ENCODE data around the gene MGAT5B.
"Not testable (repeated sequence)": the region's sequence is repeated elsewhere in the genome, so short reads cannot be mapped to it uniquely, and the experiment has no call there.

Gene MGAT5B

GRCh38 chr17:76848670-76849069, 19.5 kb upstream of the MGAT5B start:
- peak; percentile 40 for DNase-seq (ENCODE audit: low spot score)

- not testable (repeated sequence) for DNase-seq (ENCODE audit: low spot score)
Measured at GRCh38 chr17:76849160-76849559, 19.0 kb upstream of the MGAT5B start.

GRCh38 chr17:76852843-76853242, 15.4 kb upstream of the MGAT5B start:
- DNase-seq (ENCODE audit: low spot score) = no peak

GRCh38 chr17:76855105-76855504, 13.1 kb upstream of the MGAT5B start:
- no peak for DNase-seq (ENCODE audit: low spot score)

GRCh38 chr17:76862079-76862478, 6.1 kb upstream of the MGAT5B start:
- DNase-seq (ENCODE audit: low spot score) = no peak

GRCh38 chr17:76862494-76862893, 5.7 kb upstream of the MGAT5B start:
- no peak for DNase-seq (ENCODE audit: low spot score)

- DNase-seq (ENCODE audit: low spot score) = no peak
Measured at GRCh38 chr17:76864024-76864423, 4.2 kb upstream of the MGAT5B start.

- no peak for DNase-seq (ENCODE audit: low spot score)
Measured at GRCh38 chr17:76865174-76865573, 3.0 kb upstream of the MGAT5B start.

- DNase-seq (ENCODE audit: low spot score) = no peak
Measured at GRCh38 chr17:76866203-76866602, 2.0 kb upstream of the MGAT5B start.

- DNase-seq (ENCODE audit: low spot score) = no peak
Measured at GRCh38 chr17:76866774-76867577, 1.2 kb upstream of the MGAT5B start.

GRCh38 chr17:76867578-76868175, 527 bp upstream of the MGAT5B start:
- no peak for DNase-seq (ENCODE audit: low spot score)

GRCh38 chr17:76868669-76869495, 678 bp downstream of the MGAT5B start:
- DNase-seq (ENCODE audit: low spot score) = no peak

GRCh38 chr17:76869496-76870376, 1.5 kb downstream of the MGAT5B start:
- no peak for DNase-seq (ENCODE audit: low spot score)

- no peak for DNase-seq (ENCODE audit: low spot score)
Measured at GRCh38 chr17:76870377-76870714, 2.1 kb downstream of the MGAT5B start.

- no peak for DNase-seq (ENCODE audit: low spot score)
Measured at GRCh38 chr17:76871668-76872067, 3.5 kb downstream of the MGAT5B start.

GRCh38 chr17:76872221-76872873, 4.1 kb downstream of the MGAT5B start:
- no peak for DNase-seq (ENCODE audit: low spot score)

- no peak for DNase-seq (ENCODE audit: low spot score)
Measured at GRCh38 chr17:76872874-76873221, 4.6 kb downstream of the MGAT5B start.

GRCh38 chr17:76873856-76874255, 5.7 kb downstream of the MGAT5B start:
- no peak for DNase-seq (ENCODE audit: low spot score)

- DNase-seq (ENCODE audit: low spot score) = no peak
Measured at GRCh38 chr17:76877437-76877836, 9.2 kb downstream of the MGAT5B start.

GRCh38 chr17:76878568-76878967, 10.4 kb downstream of the MGAT5B start:
- DNase-seq (ENCODE audit: low spot score) = no peak

- no peak for DNase-seq (ENCODE audit: low spot score)
Measured at GRCh38 chr17:76879254-76879653, 11.1 kb downstream of the MGAT5B start.

GRCh38 chr17:76879691-76880090, 11.5 kb downstream of the MGAT5B start:
- DNase-seq (ENCODE audit: low spot score) = no peak

All from hematopoietic multipotent progenitor cell treated with erythropoietin and hydrocortisone succinate and interleukin-3 and kit ligand, for 17 days (in vitro differentiated cells).